Measurements from ENCODE around the gene DNAJB8. TPM values are rescaled to one million over a fixed set of nuclear protein-coding genes. Genes with fewer than 3 reads are reported as not detected.

DNAJB8 gene
- total RNA-seq, 1 donor = not detected

DNA sequence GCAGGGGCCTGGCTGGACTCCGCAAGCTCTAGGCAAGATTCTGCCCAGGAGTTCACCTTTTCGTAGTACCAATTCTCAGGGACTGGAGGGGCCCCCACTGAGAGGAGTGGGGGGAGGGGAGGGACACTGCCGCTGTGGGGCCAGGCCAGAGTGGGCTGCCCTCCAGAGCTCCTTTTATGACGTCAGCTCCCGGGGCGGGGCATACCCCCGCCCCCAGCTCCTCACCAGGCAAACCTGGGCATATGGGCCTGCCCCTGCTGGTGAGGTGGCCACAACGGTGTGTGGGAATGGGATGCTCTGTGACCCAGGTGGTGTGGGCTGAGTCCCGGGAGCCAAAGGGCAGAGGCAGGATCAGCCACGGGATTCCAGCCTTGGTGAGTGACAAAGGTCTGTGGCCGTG, 3.3 kb downstream of the DNAJB8 start:
- Histone ChIP-seq H3K9me3 (ENCODE audit: low read depth, low read length) (no peaks in the 10 kb centered on the region), H2AFZ (ENCODE audit: low read length) (no peak overlapping the region), H3K79me2 (ENCODE audit: insufficient read depth, low read length) (no peaks in the 10 kb centered on the region), H3K4me3 (ENCODE audit: insufficient read depth, low read length) (no peak overlapping the region), H3K4me1 (ENCODE audit: insufficient read depth, low read length) (no peaks in the 10 kb centered on the region), H3K27ac (ENCODE audit: low read depth, low read length) (no peak overlapping the region), H3K27me3 (ENCODE audit: insufficient read depth, low read length) (peaks cover 26% of the 10 kb centered on the region), H3K36me3 (ENCODE audit: insufficient read depth, low read length) (no peaks in the 10 kb centered on the region), H4K20me1 (ENCODE audit: insufficient read depth, low read length) (no peaks in the 10 kb centered on the region), H3K4me2 (ENCODE audit: insufficient read depth, low read length) (no peak overlapping the region)
- TF ChIP-seq, protein P1, sequence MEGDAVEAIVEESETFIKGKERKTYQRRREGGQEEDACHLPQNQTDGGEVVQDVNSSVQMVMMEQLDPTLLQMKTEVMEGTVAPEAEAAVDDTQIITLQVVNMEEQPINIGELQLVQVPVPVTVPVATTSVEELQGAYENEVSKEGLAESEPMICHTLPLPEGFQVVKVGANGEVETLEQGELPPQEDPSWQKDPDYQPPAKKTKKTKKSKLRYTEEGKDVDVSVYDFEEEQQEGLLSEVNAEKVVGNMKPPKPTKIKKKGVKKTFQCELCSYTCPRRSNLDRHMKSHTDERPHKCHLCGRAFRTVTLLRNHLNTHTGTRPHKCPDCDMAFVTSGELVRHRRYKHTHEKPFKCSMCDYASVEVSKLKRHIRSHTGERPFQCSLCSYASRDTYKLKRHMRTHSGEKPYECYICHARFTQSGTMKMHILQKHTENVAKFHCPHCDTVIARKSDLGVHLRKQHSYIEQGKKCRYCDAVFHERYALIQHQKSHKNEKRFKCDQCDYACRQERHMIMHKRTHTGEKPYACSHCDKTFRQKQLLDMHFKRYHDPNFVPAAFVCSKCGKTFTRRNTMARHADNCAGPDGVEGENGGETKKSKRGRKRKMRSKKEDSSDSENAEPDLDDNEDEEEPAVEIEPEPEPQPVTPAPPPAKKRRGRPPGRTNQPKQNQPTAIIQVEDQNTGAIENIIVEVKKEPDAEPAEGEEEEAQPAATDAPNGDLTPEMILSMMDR (IDR thresholded peaks at IDR 0.05; ENCODE audit: extremely low read depth, low read depth, low read length) = no peak
- DNase-seq (ENCODE audit: insufficient read length, low spot score, missing footprints) = no peak

DNA sequence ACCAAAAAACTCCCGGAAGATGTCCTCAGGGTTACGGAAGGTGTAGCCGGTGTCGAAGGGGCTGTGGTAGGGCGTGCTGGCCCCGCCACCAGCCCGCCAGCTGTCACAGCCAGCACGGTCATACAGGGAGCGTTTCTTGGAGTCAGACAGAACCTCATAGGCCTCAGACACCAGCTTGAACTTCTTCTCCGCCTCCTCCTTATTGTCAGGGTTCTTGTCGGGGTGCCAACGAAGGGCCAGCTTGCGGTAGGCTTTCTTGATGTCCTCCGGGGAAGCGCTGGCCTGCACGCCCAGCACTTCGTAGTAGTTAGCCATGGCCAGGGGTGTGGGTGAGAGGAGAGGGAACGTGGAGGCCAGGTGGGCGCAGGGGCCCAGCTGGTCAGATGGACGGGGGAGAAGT, 3.8 kb downstream of the DNAJB8 start:
- Histone ChIP-seq H3K9me3 (ENCODE audit: low read depth, low read length) (no peaks in the 10 kb centered on the region), H3K4me1 (ENCODE audit: insufficient read depth, low read length) (no peaks in the 10 kb centered on the region), H2AFZ (ENCODE audit: low read length) (no peak overlapping the region), H3K27ac (ENCODE audit: low read depth, low read length) (no peak overlapping the region), H3K79me2 (ENCODE audit: insufficient read depth, low read length) (no peaks in the 10 kb centered on the region), H3K4me3 (ENCODE audit: insufficient read depth, low read length) (no peak overlapping the region), H3K36me3 (ENCODE audit: insufficient read depth, low read length) (no peaks in the 10 kb centered on the region), H3K27me3 (ENCODE audit: insufficient read depth, low read length) (peaks cover 26% of the 10 kb centered on the region), H4K20me1 (ENCODE audit: insufficient read depth, low read length) (no peaks in the 10 kb centered on the region), H3K4me2 (ENCODE audit: insufficient read depth, low read length) (no peak overlapping the region)
- TF ChIP-seq, protein P1 (IDR thresholded peaks at IDR 0.05; ENCODE audit: extremely low read depth, low read depth, low read length) = no peak
- DNase-seq (ENCODE audit: insufficient read length, low spot score, missing footprints) = no peak

DNA sequence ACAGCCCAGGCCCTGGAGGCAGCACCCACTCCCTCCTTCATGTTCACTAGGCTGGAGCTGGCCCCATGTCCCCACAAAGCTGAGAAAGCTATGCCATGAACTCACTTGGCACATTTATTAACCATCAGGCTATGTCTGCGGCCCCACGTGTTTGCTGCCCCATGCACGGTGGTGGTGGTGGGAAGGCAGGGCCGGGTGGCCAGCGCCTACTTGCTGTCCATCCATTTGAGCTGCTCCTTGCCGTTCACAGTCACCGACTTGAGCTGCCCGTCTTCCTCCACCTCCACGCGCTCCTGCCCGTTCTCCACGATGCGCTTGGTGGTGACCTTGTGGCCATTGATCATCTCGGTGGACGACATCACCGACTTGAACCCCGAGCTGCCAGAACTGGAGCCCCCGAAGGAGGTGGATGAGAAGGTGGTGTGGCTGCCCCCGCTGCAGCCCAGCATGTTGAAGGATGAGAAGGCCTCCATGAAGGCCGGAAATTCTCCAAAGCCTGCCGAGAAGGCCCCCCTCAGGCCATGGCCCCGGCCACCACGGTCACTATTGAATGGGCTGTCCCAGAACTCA, 4.3 kb downstream of the DNAJB8 start:
- no peaks in the 10 kb centered on the region for H3K79me2 ChIP-seq (ENCODE audit: insufficient read depth, low read length)
- TF ChIP-seq, protein P1 (IDR thresholded peaks at IDR 0.05; ENCODE audit: extremely low read depth, low read depth, low read length) = no peak
- no peaks in the 10 kb centered on the region for H3K36me3 ChIP-seq (ENCODE audit: insufficient read depth, low read length)
- H2AFZ ChIP-seq (ENCODE audit: low read length) = no peak overlapping the region
- H3K4me3 ChIP-seq (ENCODE audit: insufficient read depth, low read length) = no peak overlapping the region
- H3K9me3 ChIP-seq (ENCODE audit: low read depth, low read length) = no peaks in the 10 kb centered on the region
- DNase-seq (ENCODE audit: insufficient read length, low spot score, missing footprints) = no peak
- no peak overlapping the region for H3K27ac ChIP-seq (ENCODE audit: low read depth, low read length)
- H3K27me3 ChIP-seq (ENCODE audit: insufficient read depth, low read length) = peaks cover 29% of the 10 kb centered on the region
- H4K20me1 ChIP-seq (ENCODE audit: insufficient read depth, low read length) = no peaks in the 10 kb centered on the region
- no peaks in the 10 kb centered on the region for H3K4me1 ChIP-seq (ENCODE audit: insufficient read depth, low read length)
- H3K4me2 ChIP-seq (ENCODE audit: insufficient read depth, low read length) = no peak overlapping the region

DNA sequence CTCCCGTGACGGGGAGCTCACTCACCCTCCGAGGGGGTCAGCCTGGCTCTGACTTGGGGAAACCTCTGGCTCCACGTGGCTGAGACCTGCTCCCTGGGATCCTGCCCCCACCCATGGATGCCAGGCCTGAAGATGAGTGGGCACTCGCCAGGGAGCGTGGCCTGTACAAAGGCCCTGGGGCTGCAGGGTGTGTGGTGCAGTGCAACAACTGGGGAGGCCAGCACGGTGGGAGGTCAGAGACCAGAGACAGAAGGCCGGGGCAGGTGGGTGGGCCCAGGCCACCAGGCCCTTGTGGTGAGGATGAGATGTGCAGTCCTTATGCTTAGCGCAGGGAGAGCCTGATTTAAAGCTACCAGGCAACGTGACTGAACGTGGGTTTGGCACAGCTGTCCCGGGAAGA, 5.0 kb downstream of the DNAJB8 start:
- H3K27me3 ChIP-seq (ENCODE audit: insufficient read depth, low read length) = peaks cover 25% of the 10 kb centered on the region
- no peak overlapping the region for H3K4me2 ChIP-seq (ENCODE audit: insufficient read depth, low read length)
- no peak overlapping the region for H2AFZ ChIP-seq (ENCODE audit: low read length)
- H3K4me1 ChIP-seq (ENCODE audit: insufficient read depth, low read length) = no peaks in the 10 kb centered on the region
- H3K79me2 ChIP-seq (ENCODE audit: insufficient read depth, low read length) = no peaks in the 10 kb centered on the region
- no peaks in the 10 kb centered on the region for H3K9me3 ChIP-seq (ENCODE audit: low read depth, low read length)
- no peak for DNase-seq (ENCODE audit: insufficient read length, low spot score, missing footprints)
- H3K4me3 ChIP-seq (ENCODE audit: insufficient read depth, low read length) = no peak overlapping the region
- no peaks in the 10 kb centered on the region for H3K36me3 ChIP-seq (ENCODE audit: insufficient read depth, low read length)
- no peak overlapping the region for H3K27ac ChIP-seq (ENCODE audit: low read depth, low read length)
- no peaks in the 10 kb centered on the region for H4K20me1 ChIP-seq (ENCODE audit: insufficient read depth, low read length)
- TF ChIP-seq, protein P1 (IDR thresholded peaks at IDR 0.05; ENCODE audit: extremely low read depth, low read depth, low read length) = no peak
